Endodermal cell (in vitro differentiated cells): ENCODE measurements around the gene CAB39. TPM values are rescaled to one million over a fixed set of nuclear protein-coding genes. Genes with fewer than 3 reads are reported as not detected.

Experiments used
- DNase-seq: peaks from one replicate; pipeline ENCODE4 v3.0.0-alpha.2; 2017
- H3K27ac ChIP-seq: 2 replicates; pipeline ENCODE4 v1.5.1; 2013; ENCODE audit warnings: mild to moderate bottlenecking, low read depth, low read length, moderate library complexity
- H3K27me3 ChIP-seq: 2 replicates; pipeline ENCODE4 v1.6.1; 2013; ENCODE audit warnings: mild to moderate bottlenecking, low read length, moderate library complexity; ENCODE audit not compliant: insufficient read depth, control insufficient read depth, poor library complexity, severe bottlenecking
- H3K36me3 ChIP-seq: 2 replicates; pipeline ENCODE4 v1.7.0; 2013; ENCODE audit warnings: mild to moderate bottlenecking, low read length, moderate library complexity; ENCODE audit not compliant: control insufficient read depth, insufficient read depth
- H3K4me1 ChIP-seq: one replicate; pipeline ENCODE4 v1.7.0; 2013; ENCODE audit warnings: low read length; ENCODE audit not compliant: control insufficient read depth, insufficient read depth
- H3K4me3 ChIP-seq: 2 replicates; pipeline ENCODE4 v1.5.1; 2013; ENCODE audit warnings: mild to moderate bottlenecking, low read length, moderate library complexity
- H3K9ac ChIP-seq: 2 replicates; pipeline ENCODE4 v1.6.1; 2013; ENCODE audit warnings: mild to moderate bottlenecking, low read length, moderate library complexity; ENCODE audit not compliant: poor library complexity, severe bottlenecking; ENCODE audit errors: extremely low read depth
- H3K9me3 ChIP-seq: 2 replicates; pipeline ENCODE4 v1.6.1; 2013; ENCODE audit warnings: mild to moderate bottlenecking, low read length, moderate library complexity; ENCODE audit not compliant: control insufficient read depth
- H3K27ac Mint-ChIP-seq: 2 replicates; pipeline ENCODE4 v1.8.0; 2020; ENCODE audit warnings: mixed read lengths
- H3K27me3 Mint-ChIP-seq: 2 replicates; pipeline ENCODE4 v1.8.0; 2021; ENCODE audit warnings: mild to moderate bottlenecking, mixed read lengths; ENCODE audit not compliant: insufficient read depth
- H3K36me3 Mint-ChIP-seq: 2 replicates; pipeline ENCODE4 v1.8.0; 2020; ENCODE audit warnings: low read depth, mixed read lengths
- H3K4me1 Mint-ChIP-seq: 2 replicates; pipeline ENCODE4 v1.8.0; 2020; ENCODE audit warnings: mixed read lengths
- H3K4me3 Mint-ChIP-seq: 2 replicates; pipeline ENCODE4 v1.8.0; 2020; ENCODE audit warnings: mild to moderate bottlenecking, moderate library complexity, mixed read lengths
- H3K9me3 Mint-ChIP-seq: 2 replicates; pipeline ENCODE4 v1.8.0; 2020; ENCODE audit warnings: mild to moderate bottlenecking, mixed read lengths
- CTCF ChIP-seq: fragments of 200-600 bp; sonication (generic); conservative IDR thresholded peaks from 2 replicates; pipeline ENCODE4 v1.5.0; 2021; ENCODE audit warnings: antibody characterized with exemption, mild to moderate bottlenecking
- WGBS, 2 experiments: methylation state at CpG; one replicate each; pipeline versions ENCODE4 v1.1.5 to v1.1.7; 2013; ENCODE audit warnings: missing lambda C conversion rate in 2 of 2, mixed read lengths in 1 of 2; ENCODE audit not compliant: insufficient coverage in 1 of 2, insufficient read length in 1 of 2; 5-methylcytosine and 5-hydroxymethylcytosine counted together
- total RNA-seq, 2 donors: library from RNA; stranded (reverse); fragmentation: NEBNext Ultra II Directional in 1 of 2; extraction: Animal tissue kit (Norgen Biotek cat#: 25700) in 1 of 2; gene quantifications; 2 replicates in 1 of 2; 3 replicates in 1 of 2; pipeline ENCODE4 v1.2.1, GENCODE V29; 2021

The CAB39 gene
- total RNA-seq, 2 donors from 2014 or later, result 41.4 to 48.4 TPM

DNA sequence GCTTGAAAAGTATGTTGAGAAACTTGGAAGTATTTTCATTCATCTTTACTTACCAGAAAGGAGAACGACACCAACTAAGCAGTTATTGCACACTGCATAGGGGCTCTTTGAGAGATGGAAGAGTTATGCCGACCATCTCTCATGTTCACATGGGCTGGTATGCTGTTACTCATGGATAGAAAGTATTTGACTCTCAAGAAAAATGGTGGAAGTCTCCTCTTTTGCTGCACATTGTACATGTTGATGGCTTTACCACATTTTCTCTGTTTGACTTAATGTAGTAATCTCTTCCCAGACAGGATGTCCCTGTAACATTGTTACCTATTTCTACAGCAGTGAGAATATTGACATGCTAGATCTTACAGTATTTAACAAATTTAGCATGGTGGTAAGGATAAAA lies 23.2 kb downstream of the CAB39 start:
- Mint-ChIP-seq H3K9me3 (no peaks in the 10 kb centered on the region), H3K4me3 (no peak overlapping the region), H3K4me1 (peaks cover 42% of the 10 kb centered on the region), H3K27me3 (no peaks in the 10 kb centered on the region), H3K27ac (peak overlapping the region; percentile 38), H3K36me3 (peaks cover 8% of the 10 kb centered on the region)
- no peak overlapping the region for H3K9ac ChIP-seq
- H3K4me3 ChIP-seq, result no peak overlapping the region
- H3K27me3 ChIP-seq, result no peaks in the 10 kb centered on the region
- peaks cover 15% of the 10 kb centered on the region for H3K4me1 ChIP-seq
- H3K36me3 ChIP-seq, result peaks cover 9% of the 10 kb centered on the region
- no peak for DNase-seq
- no peak overlapping the region for H3K27ac ChIP-seq
- peaks cover 6% of the 10 kb centered on the region for H3K9me3 ChIP-seq
- TF ChIP-seq CTCF, result no peak
- WGBS, 2 experiments, result 94 to 100% methylated on average over 1 to 2 of the region's 2 CpGs

DNA sequence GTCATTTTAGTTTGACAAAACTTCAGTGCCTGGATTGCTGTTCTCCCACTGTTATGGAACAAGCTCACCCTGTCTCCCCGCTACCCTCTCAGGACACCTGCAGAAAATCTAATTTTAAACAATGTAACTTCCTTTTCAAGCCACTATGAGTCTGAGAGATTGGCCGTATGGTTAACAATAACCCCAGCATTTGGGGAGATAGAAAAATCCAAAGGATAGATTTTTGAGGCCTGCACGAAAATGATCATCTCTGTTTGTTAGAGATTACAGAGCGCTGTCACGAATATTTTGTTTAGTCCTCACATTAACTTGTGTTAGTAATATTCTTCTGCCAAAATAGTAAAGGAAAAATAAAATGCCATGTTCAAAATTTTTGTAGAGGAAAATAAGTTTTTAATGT lies 24.7 kb downstream of the CAB39 start:
- Mint-ChIP-seq H3K27ac (no peak overlapping the region), H3K27me3 (no peaks in the 10 kb centered on the region)
- TF ChIP-seq CTCF, result no peak

GRCh38 chr2:230737791-230738226 lies 25.2 kb downstream of the CAB39 start:
- peaks cover 15% of the 10 kb centered on the region for H3K36me3 Mint-ChIP-seq
- H3K27me3 Mint-ChIP-seq, result no peaks in the 10 kb centered on the region
- no peak overlapping the region for H3K4me3 Mint-ChIP-seq
- Histone ChIP-seq H3K27ac (no peak overlapping the region), H3K9ac (no peak overlapping the region), H3K36me3 (peaks cover 15% of the 10 kb centered on the region), H3K4me3 (no peak overlapping the region), H3K27me3 (no peaks in the 10 kb centered on the region), H3K4me1 (peaks cover 15% of the 10 kb centered on the region), H3K9me3 (no peaks in the 10 kb centered on the region)
- TF ChIP-seq CTCF, result no peak
- no peak for DNase-seq
- H3K9me3 Mint-ChIP-seq, result no peaks in the 10 kb centered on the region
- 90 to 92% methylated on average over 6 of the region's 6 CpGs for WGBS, 2 experiments
- peaks cover 37% of the 10 kb centered on the region for H3K4me1 Mint-ChIP-seq
- no peak overlapping the region for H3K27ac Mint-ChIP-seq

More for the DNA sequence above, 24.7 kb downstream of the CAB39 start:
- H3K9ac ChIP-seq, result no peak overlapping the region
- Mint-ChIP-seq H3K36me3 (peaks cover 13% of the 10 kb centered on the region), H3K4me1 (peaks cover 39% of the 10 kb centered on the region), H3K4me3 (no peak overlapping the region), H3K9me3 (no peaks in the 10 kb centered on the region)
- H3K9me3 ChIP-seq, result no peaks in the 10 kb centered on the region
- H3K4me1 ChIP-seq, result peaks cover 15% of the 10 kb centered on the region
- H3K27ac ChIP-seq, result no peak overlapping the region
- no peak overlapping the region for H3K4me3 ChIP-seq
- no peaks in the 10 kb centered on the region for H3K27me3 ChIP-seq
- peaks cover 15% of the 10 kb centered on the region for H3K36me3 ChIP-seq
- no peak for DNase-seq
- WGBS, 2 experiments, result 93 to 96% methylated on average over 4 to 5 of the region's 5 CpGs
